Measurements from ENCODE around the gene ADRB2.

ADRB2 gene

GRCh38 chr5:148804393-148804792 is 22.0 kb upstream of the ADRB2 start:
- in situ Hi-C loops (cut with HindIII; ENCODE audit: low sequenced_read_pairs) = no loop called here

GRCh38 chr5:148805326-148806290 is 20.8 kb upstream of the ADRB2 start:
- in situ Hi-C loops (cut with HindIII; ENCODE audit: low sequenced_read_pairs) = no loop called here

GRCh38 chr5:148806520-148806931 is 19.9 kb upstream of the ADRB2 start:
- in situ Hi-C loops (cut with HindIII; ENCODE audit: low sequenced_read_pairs) = no loop called here

GRCh38 chr5:148807851-148808250 is 18.6 kb upstream of the ADRB2 start:
- in situ Hi-C loops (cut with HindIII; ENCODE audit: low sequenced_read_pairs) = no loop called here

GRCh38 chr5:148808864-148809642 is 17.4 kb upstream of the ADRB2 start:
- in situ Hi-C loops (cut with HindIII; ENCODE audit: low sequenced_read_pairs) = no loop called here

- in situ Hi-C loops (cut with HindIII; ENCODE audit: low sequenced_read_pairs) = no loop called here
These were observed 16.5 kb upstream of the ADRB2 start for GRCh38 chr5:148809781-148810524.

- in situ Hi-C loops (cut with HindIII; ENCODE audit: low sequenced_read_pairs) = no loop called here
These were observed 15.6 kb upstream of the ADRB2 start for GRCh38 chr5:148810823-148811222.

GRCh38 chr5:148811756-148812155 is 14.7 kb upstream of the ADRB2 start:
- in situ Hi-C loops (cut with HindIII; ENCODE audit: low sequenced_read_pairs) = no loop called here

- in situ Hi-C loops (cut with HindIII; ENCODE audit: low sequenced_read_pairs) = no loop called here
These were observed 11.3 kb upstream of the ADRB2 start for GRCh38 chr5:148815086-148815485.

GRCh38 chr5:148815578-148815977 is 10.8 kb upstream of the ADRB2 start:
- in situ Hi-C loops (cut with HindIII; ENCODE audit: low sequenced_read_pairs) = no loop called here

- in situ Hi-C loops (cut with HindIII; ENCODE audit: low sequenced_read_pairs) = no loop called here
These were observed 10.1 kb upstream of the ADRB2 start for GRCh38 chr5:148816357-148816756.

- in situ Hi-C loops (cut with HindIII; ENCODE audit: low sequenced_read_pairs) = no loop called here
These were observed 9.6 kb upstream of the ADRB2 start for GRCh38 chr5:148816782-148817181.

GRCh38 chr5:148817606-148818005 is 8.8 kb upstream of the ADRB2 start:
- in situ Hi-C loops (cut with HindIII; ENCODE audit: low sequenced_read_pairs) = no loop called here

- in situ Hi-C loops (cut with HindIII; ENCODE audit: low sequenced_read_pairs) = no loop called here
These were observed 5.7 kb upstream of the ADRB2 start for GRCh38 chr5:148820461-148821395.

GRCh38 chr5:148823871-148824270 is 2.5 kb upstream of the ADRB2 start:
- in situ Hi-C loops (cut with HindIII; ENCODE audit: low sequenced_read_pairs) = no loop called here

GRCh38 chr5:148825716-148826052 is 727 bp upstream of the ADRB2 start:
- in situ Hi-C loops (cut with HindIII; ENCODE audit: low sequenced_read_pairs) = no loop called here

- in situ Hi-C loops (cut with HindIII; ENCODE audit: low sequenced_read_pairs) = no loop called here
These were observed 294 bp downstream of the ADRB2 start for GRCh38 chr5:148826739-148827070.

- in situ Hi-C loops (cut with HindIII; ENCODE audit: low sequenced_read_pairs) = no loop called here
These were observed 1.3 kb downstream of the ADRB2 start for GRCh38 chr5:148827723-148828122.

- in situ Hi-C loops (cut with HindIII; ENCODE audit: low sequenced_read_pairs) = no loop called here
These were observed 2.3 kb downstream of the ADRB2 start for GRCh38 chr5:148828511-148829247.

GRCh38 chr5:148829248-148829594 is 2.8 kb downstream of the ADRB2 start:
- in situ Hi-C loops (cut with HindIII; ENCODE audit: low sequenced_read_pairs) = no loop called here

All from DLD1 (cell line).